Measurements from ENCODE around the gene SLC2A9. TPM values are rescaled to one million over a fixed set of nuclear protein-coding genes. Genes with fewer than 3 reads are reported as not detected.

Gene SLC2A9
- total and polyA plus RNA-seq, 2 of the 13 experiments (the other 11 are each of a cell fraction or from before 2014, with no cell fraction given): 36.2 to 42.3 TPM

DNA sequence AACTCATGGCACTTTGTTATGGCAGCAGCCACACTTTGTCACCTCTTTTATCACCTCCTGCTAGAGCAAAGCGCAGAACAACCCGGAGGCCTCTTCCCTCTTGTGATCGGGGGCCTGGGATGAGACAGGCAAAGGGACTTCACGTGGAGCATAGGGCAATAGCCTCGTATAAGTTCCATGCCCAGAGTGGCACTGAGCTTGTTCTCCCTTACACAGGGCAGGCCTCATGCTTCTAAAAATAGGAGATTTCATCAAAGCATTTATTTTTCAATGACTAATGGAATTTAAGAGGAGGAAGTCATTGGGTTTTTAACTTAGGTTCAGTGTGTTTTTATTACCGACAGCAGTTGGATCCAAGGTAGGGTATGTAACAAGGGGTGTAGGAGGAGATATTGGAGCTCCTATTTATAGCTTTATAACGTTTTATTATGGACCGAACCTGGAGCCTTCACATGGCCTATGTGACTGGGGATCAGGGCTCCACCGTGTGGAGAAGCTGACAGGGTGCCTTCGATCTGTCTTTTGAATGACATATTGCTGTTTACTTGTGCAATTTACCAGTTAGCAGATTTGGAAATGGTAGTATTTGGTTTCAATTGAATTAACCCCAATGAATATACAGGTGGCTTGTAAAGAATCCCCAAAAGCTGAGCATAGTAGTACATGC is 93.8 kb downstream of the SLC2A9 start (continued):
- TF ChIP-seq, protein P1, sequence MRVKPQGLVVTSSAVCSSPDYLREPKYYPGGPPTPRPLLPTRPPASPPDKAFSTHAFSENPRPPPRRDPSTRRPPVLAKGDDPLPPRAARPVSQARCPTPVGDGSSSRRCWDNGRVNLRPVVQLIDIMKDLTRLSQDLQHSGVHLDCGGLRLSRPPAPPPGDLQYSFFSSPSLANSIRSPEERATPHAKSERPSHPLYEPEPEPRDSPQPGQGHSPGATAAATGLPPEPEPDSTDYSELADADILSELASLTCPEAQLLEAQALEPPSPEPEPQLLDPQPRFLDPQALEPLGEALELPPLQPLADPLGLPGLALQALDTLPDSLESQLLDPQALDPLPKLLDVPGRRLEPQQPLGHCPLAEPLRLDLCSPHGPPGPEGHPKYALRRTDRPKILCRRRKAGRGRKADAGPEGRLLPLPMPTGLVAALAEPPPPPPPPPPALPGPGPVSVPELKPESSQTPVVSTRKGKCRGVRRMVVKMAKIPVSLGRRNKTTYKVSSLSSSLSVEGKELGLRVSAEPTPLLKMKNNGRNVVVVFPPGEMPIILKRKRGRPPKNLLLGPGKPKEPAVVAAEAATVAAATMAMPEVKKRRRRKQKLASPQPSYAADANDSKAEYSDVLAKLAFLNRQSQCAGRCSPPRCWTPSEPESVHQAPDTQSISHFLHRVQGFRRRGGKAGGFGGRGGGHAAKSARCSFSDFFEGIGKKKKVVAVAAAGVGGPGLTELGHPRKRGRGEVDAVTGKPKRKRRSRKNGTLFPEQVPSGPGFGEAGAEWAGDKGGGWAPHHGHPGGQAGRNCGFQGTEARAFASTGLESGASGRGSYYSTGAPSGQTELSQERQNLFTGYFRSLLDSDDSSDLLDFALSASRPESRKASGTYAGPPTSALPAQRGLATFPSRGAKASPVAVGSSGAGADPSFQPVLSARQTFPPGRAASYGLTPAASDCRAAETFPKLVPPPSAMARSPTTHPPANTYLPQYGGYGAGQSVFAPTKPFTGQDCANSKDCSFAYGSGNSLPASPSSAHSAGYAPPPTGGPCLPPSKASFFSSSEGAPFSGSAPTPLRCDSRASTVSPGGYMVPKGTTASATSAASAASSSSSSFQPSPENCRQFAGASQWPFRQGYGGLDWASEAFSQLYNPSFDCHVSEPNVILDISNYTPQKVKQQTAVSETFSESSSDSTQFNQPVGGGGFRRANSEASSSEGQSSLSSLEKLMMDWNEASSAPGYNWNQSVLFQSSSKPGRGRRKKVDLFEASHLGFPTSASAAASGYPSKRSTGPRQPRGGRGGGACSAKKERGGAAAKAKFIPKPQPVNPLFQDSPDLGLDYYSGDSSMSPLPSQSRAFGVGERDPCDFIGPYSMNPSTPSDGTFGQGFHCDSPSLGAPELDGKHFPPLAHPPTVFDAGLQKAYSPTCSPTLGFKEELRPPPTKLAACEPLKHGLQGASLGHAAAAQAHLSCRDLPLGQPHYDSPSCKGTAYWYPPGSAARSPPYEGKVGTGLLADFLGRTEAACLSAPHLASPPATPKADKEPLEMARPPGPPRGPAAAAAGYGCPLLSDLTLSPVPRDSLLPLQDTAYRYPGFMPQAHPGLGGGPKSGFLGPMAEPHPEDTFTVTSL (CRISPR knock-in tag; IDR thresholded peaks at IDR 0.05; ENCODE audit: borderline replicate concordance): no peak
- TF ChIP-seq NRL (CRISPR knock-in tag; IDR thresholded peaks at IDR 0.05; ENCODE audit: borderline replicate concordance): no peak

DNA sequence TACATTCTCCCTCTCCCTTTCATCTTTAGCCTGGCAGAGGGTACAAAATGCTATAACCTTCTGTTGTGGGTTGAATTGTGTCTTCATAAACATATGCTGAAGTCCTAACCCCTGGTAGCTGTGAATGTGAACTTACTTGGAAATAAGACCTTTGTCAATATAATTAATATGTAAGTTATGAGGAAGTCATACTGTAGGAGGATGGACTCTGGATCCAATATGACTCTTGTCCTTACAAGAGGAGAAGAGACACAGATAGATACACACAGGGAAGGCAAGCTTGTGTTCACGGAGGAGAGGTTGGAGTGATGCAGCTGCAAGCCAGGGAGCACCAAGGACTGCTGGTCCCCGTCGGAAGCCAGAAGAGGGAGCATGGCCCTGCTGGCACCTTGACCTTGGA is 94.7 kb downstream of the SLC2A9 start:
- intact Hi-C loops (cut with micrococcal nuclease; ENCODE audit: unreplicated experiment) (no loop called here), in situ Hi-C loops (cut with HindIII; ENCODE audit: extremely low pct_ligation_motif_present, low pct_unique_long_range_greater_than_20kb) (no loop called here)
- no peak overlapping the region for H2AFZ ChIP-seq (ENCODE audit: low read length)
- H3K9me3 ChIP-seq (ENCODE audit: low read length): no peaks in the 10 kb centered on the region
- BruUV-seq (replicated peaks): no TSS peak
- 84% methylated on average over 3 of the region's 3 CpGs for WGBS (ENCODE audit: low lambda C conversion rate)
- H3K36me3 ChIP-seq (replicated peaks in 1 of 2; ENCODE audit: control insufficient read depth in 1 of 2, insufficient read depth in 2 of 2, low read length in 2 of 2): peaks cover 17 to 71% of the 10 kb centered on the region in 2 experiments
- H3K27ac ChIP-seq (ENCODE audit: extremely low read length, insufficient read depth, low read length): no peak overlapping the region
- no peaks in the 10 kb centered on the region for H4K20me1 ChIP-seq (ENCODE audit: insufficient read depth, low read length)
- DNase-seq (ENCODE audit: low spot score) (no peak), ATAC-seq (no peak), FAIRE-seq (no peak)
- TF ChIP-seq ZNF441 (CRISPR knock-in tag; IDR thresholded peaks at IDR 0.05; ENCODE audit: borderline replicate concordance): no peak
- 0 out of 2 replicates have a peak, but pooled peaks have one; percentile 27 for TF ChIP-seq ZNF263 (CRISPR knock-in tag; IDR thresholded peaks at IDR 0.05)
- TF ChIP-seq, protein P2, sequence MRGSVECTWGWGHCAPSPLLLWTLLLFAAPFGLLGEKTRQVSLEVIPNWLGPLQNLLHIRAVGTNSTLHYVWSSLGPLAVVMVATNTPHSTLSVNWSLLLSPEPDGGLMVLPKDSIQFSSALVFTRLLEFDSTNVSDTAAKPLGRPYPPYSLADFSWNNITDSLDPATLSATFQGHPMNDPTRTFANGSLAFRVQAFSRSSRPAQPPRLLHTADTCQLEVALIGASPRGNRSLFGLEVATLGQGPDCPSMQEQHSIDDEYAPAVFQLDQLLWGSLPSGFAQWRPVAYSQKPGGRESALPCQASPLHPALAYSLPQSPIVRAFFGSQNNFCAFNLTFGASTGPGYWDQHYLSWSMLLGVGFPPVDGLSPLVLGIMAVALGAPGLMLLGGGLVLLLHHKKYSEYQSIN (CRISPR knock-in tag; IDR thresholded peaks at IDR 0.05; ENCODE audit: borderline replicate concordance): no peak
- POLR2A ChIA-PET: no interaction called here
- H3K27me3 ChIP-seq (ENCODE audit: control insufficient read depth in 1 of 2, insufficient read depth in 2 of 2, low read length in 2 of 2): no peaks in the 10 kb centered on the region
- no peak overlapping the region for H3K9ac ChIP-seq (ENCODE audit: insufficient read depth, low read depth, low read length)
- H3K4me3 ChIP-seq (replicated peaks in 1 of 3; ENCODE audit: insufficient read depth in 1 of 3, low read depth in 2 of 3, low read length in 3 of 3): no peak overlapping the region
- H3K4me2 ChIP-seq (ENCODE audit: low read depth, low read length): no peak overlapping the region
- CTCF ChIA-PET (ENCODE audit: low intra/inter-chr PET ratio, low total read pairs): no interaction called here
- H3K4me1 ChIP-seq (ENCODE audit: insufficient read depth, low read length): no peaks in the 10 kb centered on the region
- no peaks in the 10 kb centered on the region for H3K79me2 ChIP-seq (ENCODE audit: insufficient read depth, low read length)

All from HepG2 (cell line).